IMR-90 (cell line): ENCODE measurements around the gene SPPL2B. TPM values are rescaled to one million over a fixed set of nuclear protein-coding genes. Genes with fewer than 3 reads are reported as not detected.

Experiments used
- ATAC-seq: fragments of 200-7000 bp; cut with Tn5 transposase; 2 replicates; pipeline ENCODE4 v1.9.1; 2020; ENCODE audit warnings: low read depth, mild to moderate bottlenecking, moderate library complexity
- BruUV-seq: library from RNA; stranded (reverse); fragments of 400-500 nt; replicated peaks from 2 replicates; lab custom pipeline; 2021; lab: Mats Ljungman, UMichigan
- CTCF ChIA-PET: fragments of 300-600 bp; formaldehyde crosslinking; extraction: SDS; loops from one replicate; lab custom pipeline; 2021; ENCODE audit warnings: antibody characterized with exemption; lab: Yijun Ruan, JAX
- POLR2A ChIA-PET: fragments of 300-600 bp; sonication (Branson Sonifier 250); formaldehyde crosslinking; loops from one replicate; lab custom pipeline; 2022; ENCODE audit warnings: antibody characterized with exemption; ENCODE audit not compliant: unreplicated experiment; lab: Charles Lee
- DNase-seq: peaks from one replicate; pipeline ENCODE4 v3.0.0; 2013
- H2AFZ ChIP-seq: replicated peaks from 2 replicates; pipeline ENCODE3; 2013; ENCODE audit warnings: low read length, mild to moderate bottlenecking; ENCODE audit not compliant: poor library complexity
- H2AK5ac ChIP-seq: 2 replicates; pipeline ENCODE4 v1.6.1; 2013; ENCODE audit warnings: low read depth, low read length, inconsistent platforms
- H2AK9ac ChIP-seq: replicated peaks from 2 replicates; pipeline ENCODE3; 2013; ENCODE audit warnings: mild to moderate bottlenecking, low read depth, low read length, moderate library complexity; ENCODE audit not compliant: poor library complexity
- H2BK120ac ChIP-seq: 2 replicates; pipeline ENCODE4 v1.6.1; 2013; ENCODE audit warnings: low read depth, low read length, inconsistent platforms
- H2BK15ac ChIP-seq: 3 replicates; pipeline ENCODE4 v1.6.1; 2013; ENCODE audit warnings: low read depth, low read length, inconsistent platforms
- H2BK20ac ChIP-seq: 2 replicates; pipeline ENCODE4 v1.6.1; 2013; ENCODE audit warnings: low read depth, mild to moderate bottlenecking, inconsistent platforms, low read length, moderate library complexity
- H2BK5ac ChIP-seq: 2 replicates; pipeline ENCODE4 v1.6.1; 2013; ENCODE audit warnings: mild to moderate bottlenecking, low read depth, low read length, inconsistent platforms; ENCODE audit not compliant: poor library complexity, severe bottlenecking
- H3K14ac ChIP-seq: replicated peaks from 2 replicates; pipeline ENCODE4 v1.6.1; 2013; ENCODE audit warnings: low read depth, low read length, inconsistent platforms
- H3K18ac ChIP-seq: 2 replicates; pipeline ENCODE4 v1.6.1; 2013; ENCODE audit warnings: low read depth, low read length, control low read depth
- H3K23ac ChIP-seq: 2 replicates; pipeline ENCODE4 v1.6.1; 2013; ENCODE audit warnings: low read depth, low read length, inconsistent platforms
- H3K27ac ChIP-seq: 2 replicates; pipeline ENCODE4 v1.5.1; 2013; ENCODE audit warnings: mild to moderate bottlenecking, control low read depth, low read length; ENCODE audit not compliant: insufficient read depth
- H3K27me3 ChIP-seq: 2 replicates; pipeline ENCODE4 v1.6.1; 2013; ENCODE audit warnings: low read length; ENCODE audit not compliant: control insufficient read depth, insufficient read depth
- H3K36me3 ChIP-seq: 2 replicates; pipeline ENCODE4 v1.6.1; 2013; ENCODE audit warnings: low read length, mixed read lengths; ENCODE audit not compliant: control insufficient read depth, insufficient read depth
- H3K4ac ChIP-seq: 2 replicates; pipeline ENCODE4 v1.6.1; 2013; ENCODE audit warnings: low read depth, low read length, inconsistent platforms
- H3K4me1 ChIP-seq: 2 replicates; pipeline ENCODE4 v1.6.1; 2013; ENCODE audit warnings: low read length, mixed read lengths; ENCODE audit not compliant: control insufficient read depth, insufficient read depth
- H3K4me2 ChIP-seq: 2 replicates; pipeline ENCODE4 v1.6.1; 2013; ENCODE audit warnings: low read depth, mild to moderate bottlenecking, control low read depth, low read length, moderate library complexity
- H3K4me3 ChIP-seq: 2 replicates; pipeline ENCODE4 v1.5.1; 2013; ENCODE audit warnings: low read depth, mild to moderate bottlenecking, control low read depth, low read length, moderate library complexity; ENCODE audit not compliant: insufficient read depth
- H3K56ac ChIP-seq: 2 replicates; pipeline ENCODE4 v1.6.1; 2013; ENCODE audit warnings: low read length, inconsistent platforms; ENCODE audit not compliant: insufficient read depth; ENCODE audit errors: extremely low read depth
- H3K79me1 ChIP-seq, 2 experiments: 2 replicates each; pipeline ENCODE4 v1.6.1; 2013; ENCODE audit warnings: low read length in 2 of 2, inconsistent platforms in 1 of 2, low read depth in 1 of 2
- H3K9ac ChIP-seq: 2 replicates; pipeline ENCODE4 v1.6.1; 2013; ENCODE audit warnings: low read depth, low read length, control low read depth
- H3K9me1 ChIP-seq: 2 replicates; pipeline ENCODE4 v1.6.1; 2013; ENCODE audit warnings: low read length, inconsistent platforms; ENCODE audit not compliant: insufficient read depth
- H3K9me3 ChIP-seq: 2 replicates; pipeline ENCODE4 v1.6.1; 2013; ENCODE audit warnings: low read length; ENCODE audit not compliant: control insufficient read depth, insufficient read depth
- H4K20me1 ChIP-seq: 2 replicates; pipeline ENCODE4 v1.6.1; 2013; ENCODE audit warnings: low read length, inconsistent platforms; ENCODE audit not compliant: insufficient read depth
- H4K5ac ChIP-seq: 2 replicates; pipeline ENCODE4 v1.6.1; 2013; ENCODE audit warnings: mild to moderate bottlenecking, low read depth, low read length, control low read depth
- H4K8ac ChIP-seq, 2 experiments: 2 replicates each; pipeline ENCODE4 v1.6.1; 2013; ENCODE audit warnings: low read depth in 2 of 2, low read length in 2 of 2, control low read depth in 1 of 2, inconsistent platforms in 1 of 2
- H4K91ac ChIP-seq: 2 replicates; pipeline ENCODE4 v1.6.1; 2013; ENCODE audit warnings: low read depth, low read length, inconsistent platforms; ENCODE audit not compliant: insufficient read depth
- MAFK ChIP-seq: IDR thresholded peaks from 2 replicates; pipeline ENCODE4 v1.6.1; 2012; ENCODE audit warnings: low read depth, low read length, improper control_type of control experiment
- RAD21 ChIP-seq: IDR thresholded peaks from 2 replicates; pipeline ENCODE4 v1.6.1; 2012; ENCODE audit warnings: low read length, improper control_type of control experiment
- WGBS, 2 experiments: methylation state at CpG; one replicate each; pipeline versions ENCODE4 v1.1.5 to v1.1.7; 2013; ENCODE audit warnings: missing lambda C conversion rate in 2 of 2; ENCODE audit not compliant: insufficient read length in 1 of 2; ENCODE audit errors: extremely low coverage in 2 of 2; 5-methylcytosine and 5-hydroxymethylcytosine counted together
- dilution Hi-C: fragments of 300-500 bp; cut with HindIII; formaldehyde crosslinking; loops from one replicate; pipeline ENCODE4 v1.14.3; 2018; ENCODE audit warnings: low sequenced_read_pairs; ENCODE audit not compliant: unreplicated experiment
- in situ Hi-C: fragments of 300-500 bp; cut with MboI; formaldehyde crosslinking; loops from 3 replicates; pipeline ENCODE4 v1.14.3; 2019; ENCODE audit warnings: low sequenced_read_pairs, inconsistent platforms, mixed read lengths
- intact Hi-C: fragments of 100-400 bp; cut with micrococcal nuclease; formaldehyde crosslinking; loops from 2 replicates; pipeline ENCODE4 v1.10.0; 2022
- polyA plus RNA-seq, 3 experiments: library from polyadenylated mRNA; depleted of rRNA; stranded (reverse); fragments of >200 nt; gene quantifications; 2 replicates each; pipeline ENCODE4 v1.2.3, GENCODE V29; 2012; ENCODE audit warnings: low replicate concordance in 1 of 3
- total RNA-seq: library from RNA; depleted of rRNA; stranded (reverse); fragments of >200 nt; gene quantifications from 2 replicates; pipeline ENCODE4 v1.2.3, GENCODE V29; 2012

The SPPL2B gene
- total and polyA plus RNA-seq, 2 of the 4 experiments (the other 2 are of a cell fraction): 3.4 to 45.7 TPM

- Histone ChIP-seq H3K4me3 (no peak within 1 kb of the TSS), H2BK120ac (peak within 1 kb of the TSS; percentile 41; the same call in 1 of the 2 replicates), H4K20me1 (peaks cover under 1% of the 10 kb centered on the region), H4K91ac (peak within 1 kb of the TSS; percentile 41; the same call in 1 of the 2 replicates), H3K56ac (no peak within 1 kb of the TSS), H2AK5ac (peak within 1 kb of the TSS; percentile 78; the same call in 1 of the 2 replicates), H3K36me3 (no peaks in the 10 kb centered on the region), H4K8ac (peak within 1 kb of the TSS; percentile 61 to 78; a peak in 3 of 4 replicates), H3K23ac (0 out of 2 replicates have a peak within 1 kb of the TSS, but pooled peaks have one; percentile 25), H2BK15ac (no peak within 1 kb of the TSS), H4K5ac (peak within 1 kb of the TSS; percentile 44; the same call in 1 of the 2 replicates), H3K14ac (0 out of 2 replicates have a peak within 1 kb of the TSS, but pooled peaks have one; percentile 33), H3K18ac (no peak within 1 kb of the TSS), H2AFZ (peak within 1 kb of the TSS; percentile 92), H3K9me1 (no peaks in the 10 kb centered on the region), H3K9ac (peak within 1 kb of the TSS; percentile 32; the same call in 1 of the 2 replicates), H2AK9ac (peak within 1 kb of the TSS; percentile 91), H3K4me2 (peak within 1 kb of the TSS; percentile 68), H3K27me3 (peaks cover 11% of the 10 kb centered on the region), H2BK5ac (no peak within 1 kb of the TSS), H3K27ac (peak within 1 kb of the TSS; percentile 52; the same call in 1 of the 2 replicates), H3K79me1 (peaks cover 0 to under 1% of the 10 kb centered on the region in 2 experiments; a peak in 1 of 4 replicates), H3K4me1 (peaks cover 7% of the 10 kb centered on the region), H3K9me3 (no peaks in the 10 kb centered on the region), H2BK20ac (no peak within 1 kb of the TSS), H3K4ac (peak within 1 kb of the TSS; percentile 37)
- no TSS peak for BruUV-seq
- DNase-seq: peak; percentile 24
- intact Hi-C loops (no loop called here), dilution Hi-C loops (no loop called here), in situ Hi-C loops (no loop called here)
- WGBS, 2 experiments: 13% methylated on average over 15 of the region's 41 CpGs; no CpG with 5 or more reads in 1 of the 2 experiments
- TF ChIP-seq RAD21 (no peak), MAFK (no peak)
- ATAC-seq: peak; percentile 85
- ChIA-PET POLR2A (no interaction called here), CTCF (no interaction called here)
These were observed 46.2 kb upstream of the SPPL2B start, which contains the start of gene PEAK3 for GRCh38 chr19:2282062-2282861. TSS of gene PEAK3 (minus strand) at chr19:2282175. CDS start at chr19:2280931, 1,244 bp downstream.
